PC-9 (cell line): Measurements from ENCODE around the gene CNTNAP2. TPM values are rescaled to one million over a fixed set of nuclear protein-coding genes. Genes with fewer than 3 reads are reported as not detected.

Experiments
- BruUV-seq: library from RNA; stranded (reverse); fragments of 400-500 nt; replicated peaks from 2 replicates; lab custom pipeline; 2021; lab: Mats Ljungman, UMichigan
- CTCF ChIA-PET: fragments of 300-600 bp; sonication (Branson Sonifier 250); formaldehyde crosslinking; loops from one replicate; lab custom pipeline; 2022; ENCODE audit warnings: antibody characterized with exemption; lab: Charles Lee
- POLR2A ChIA-PET: fragments of 300-600 bp; sonication (Branson Sonifier 250); formaldehyde crosslinking; loops from one replicate; lab custom pipeline; 2022; ENCODE audit warnings: antibody characterized with exemption; ENCODE audit not compliant: unreplicated experiment; lab: Charles Lee
- DNase-seq, 2 experiments: peaks; one replicate each; pipeline versions ENCODE4 v3.0.0 to v3.0.0-alpha.2; 2015 to 2022; ENCODE audit warnings: mixed read lengths in 1 of 2
- H2AFZ ChIP-seq: fragments of 200-600 bp; sonication (generic); 2 replicates; pipeline ENCODE4 v1.8.1; 2017; ENCODE audit warnings: antibody characterized with exemption
- H3F3A ChIP-seq: fragments of 200-600 bp; sonication (generic); 2 replicates; pipeline ENCODE4 v1.8.1; 2017; ENCODE audit warnings: antibody characterized with exemption, mild to moderate bottlenecking, low read depth; ENCODE audit not compliant: insufficient read depth
- H3K27ac ChIP-seq: fragments of 200-600 bp; sonication (generic); 2 replicates; pipeline ENCODE4 v1.6.1; 2016; ENCODE audit warnings: mixed run types
- H3K27me3 ChIP-seq: fragments of 200-600 bp; sonication (generic); 2 replicates; pipeline ENCODE4 v1.6.1; 2016; ENCODE audit warnings: low read depth, mixed run types; ENCODE audit not compliant: insufficient read depth
- H3K36me3 ChIP-seq: fragments of 200-600 bp; sonication (generic); 2 replicates; pipeline ENCODE4 v1.6.1; 2016; ENCODE audit warnings: low read depth, mixed run types
- H3K4me1 ChIP-seq: fragments of 200-600 bp; sonication (generic); replicated peaks from 2 replicates; pipeline ENCODE4 v1.6.1; 2016; ENCODE audit warnings: mixed run types; ENCODE audit not compliant: insufficient read depth
- H3K4me2 ChIP-seq: fragments of 200-600 bp; sonication (generic); 2 replicates; pipeline ENCODE4 v1.6.1; 2017; ENCODE audit warnings: mixed run types
- H3K4me3 ChIP-seq: fragments of 200-600 bp; sonication (generic); 2 replicates; pipeline ENCODE4 v1.6.1; 2016; ENCODE audit warnings: mixed run types
- H3K79me2 ChIP-seq: fragments of 200-600 bp; sonication (generic); 2 replicates; pipeline ENCODE4 v1.6.1; 2017; ENCODE audit warnings: low read depth, mixed run types
- H3K9me2 ChIP-seq: fragments of 200-600 bp; sonication (generic); 2 replicates; pipeline ENCODE4 v1.8.1; 2017; ENCODE audit warnings: mild to moderate bottlenecking; ENCODE audit not compliant: insufficient read depth
- H3K9me3 ChIP-seq: fragments of 200-600 bp; sonication (generic); 2 replicates; pipeline ENCODE4 v1.8.1; 2016; ENCODE audit warnings: low read depth; ENCODE audit not compliant: insufficient read depth
- H4K20me1 ChIP-seq: fragments of 200-600 bp; sonication (generic); 2 replicates; pipeline ENCODE4 v1.8.1; 2017; ENCODE audit not compliant: insufficient read depth
- CTCF ChIP-seq: fragments of 200-600 bp; sonication (generic); conservative IDR thresholded peaks from 2 replicates; pipeline ENCODE4 v1.6.1; 2017; ENCODE audit warnings: mixed run types, antibody characterized with exemption, mild to moderate bottlenecking, moderate library complexity
- EZH2 ChIP-seq: fragments of 200-600 bp; sonication (generic); IDR thresholded peaks from 2 replicates; pipeline ENCODE4 v1.8.0; 2017; ENCODE audit warnings: antibody characterized with exemption, low read depth
- intact Hi-C: fragments of 100-400 bp; cut with micrococcal nuclease; formaldehyde crosslinking; loops from one replicate; pipeline ENCODE4 v1.10.0; 2022; ENCODE audit not compliant: unreplicated experiment
- total RNA-seq: library from RNA; stranded (reverse); gene quantifications from 2 replicates; pipeline ENCODE4 v1.2.3, GENCODE V29; 2021

CNTNAP2 gene
- total RNA-seq, 1 experiment from 2014 or later = not detected

- H3K4me1 ChIP-seq = no peaks in the 10 kb centered on the region
- H3K79me2 ChIP-seq = no peaks in the 10 kb centered on the region
- H3K9me3 ChIP-seq = no peaks in the 10 kb centered on the region
- ChIA-PET CTCF (no interaction called here), POLR2A (no interaction called here)
- no peaks in the 10 kb centered on the region for H3K9me2 ChIP-seq
- H4K20me1 ChIP-seq = 0 out of 2 replicates have a peak, but pooled peaks cover 4% of the 10 kb centered on the region
- H3K36me3 ChIP-seq = no peaks in the 10 kb centered on the region
- TF ChIP-seq CTCF (no peak), EZH2 (no peak)
- BruUV-seq = no TSS peak
- H2AFZ ChIP-seq = no peak overlapping the region
- H3K4me3 ChIP-seq = no peak overlapping the region
- no peak for DNase-seq
- intact Hi-C loops = no loop called here
- no peak overlapping the region for H3K4me2 ChIP-seq
- H3K27me3 ChIP-seq = peaks cover 11% of the 10 kb centered on the region; the same call in 1 of the 2 replicates
- H3F3A ChIP-seq = no peaks in the 10 kb centered on the region
- no peak overlapping the region for H3K27ac ChIP-seq
Observed at GRCh38 chr7:146433501-146433900, 316.9 kb downstream of the CNTNAP2 start.

- Histone ChIP-seq H3K79me2 (no peaks in the 10 kb centered on the region), H3K27ac (no peak overlapping the region), H3F3A (no peaks in the 10 kb centered on the region), H2AFZ (no peak overlapping the region), H3K27me3 (no peaks in the 10 kb centered on the region), H3K9me2 (no peaks in the 10 kb centered on the region), H4K20me1 (no peaks in the 10 kb centered on the region), H3K9me3 (no peaks in the 10 kb centered on the region), H3K4me3 (no peak overlapping the region), H3K36me3 (no peaks in the 10 kb centered on the region), H3K4me2 (peak overlapping the region; percentile 61), H3K4me1 (no peaks in the 10 kb centered on the region)
- intact Hi-C loops = no loop called here
- ChIA-PET CTCF (no interaction called here), POLR2A (no interaction called here)
- TF ChIP-seq CTCF (no peak), EZH2 (no peak)
- no peak for DNase-seq
- BruUV-seq = no TSS peak
Observed at GRCh38 chr7:146443102-146443501, 326.5 kb downstream of the CNTNAP2 start.

GRCh38 chr7:146449625-146450024 is 333.0 kb downstream of the CNTNAP2 start:
- CTCF ChIA-PET = no interaction called here
- BruUV-seq = no TSS peak
- POLR2A ChIA-PET = no interaction called here
- Histone ChIP-seq H3K9me3 (no peaks in the 10 kb centered on the region), H3K36me3 (no peaks in the 10 kb centered on the region), H3K27me3 (no peaks in the 10 kb centered on the region), H3K4me3 (no peak overlapping the region), H3K4me1 (no peaks in the 10 kb centered on the region), H4K20me1 (no peaks in the 10 kb centered on the region), H3K79me2 (no peaks in the 10 kb centered on the region), H2AFZ (no peak overlapping the region), H3K27ac (no peak overlapping the region), H3F3A (no peaks in the 10 kb centered on the region), H3K4me2 (no peak overlapping the region), H3K9me2 (no peaks in the 10 kb centered on the region)
- DNase-seq = no peak
- intact Hi-C loops = no loop called here
- TF ChIP-seq CTCF = no peak
- TF ChIP-seq EZH2 = no peak
